ENCODE results near the gene OTX2.

OTX2 gene

GRCh38 chr14:56810147-56810719 is at the start of gene OTX2:
OTX2 (minus strand) TSS chr14:56810479; CDS start chr14:56805456, 5,023 bp downstream.
- DNase-seq (ENCODE audit: low spot score), result no peak

- DNase-seq (ENCODE audit: low spot score), result no peak
Measured at GRCh38 chr14:56858422-56858821, 48.1 kb upstream of the OTX2 start.

GRCh38 chr14:56857216-56857615 is 46.9 kb upstream of the OTX2 start:
- no peak for DNase-seq (ENCODE audit: low spot score)

GRCh38 chr14:56855891-56856461 is 45.7 kb upstream of the OTX2 start:
- no peak for DNase-seq (ENCODE audit: low spot score)

- DNase-seq (ENCODE audit: low spot score), result no peak
Measured at GRCh38 chr14:56854325-56854724, 44.0 kb upstream of the OTX2 start.

- DNase-seq (ENCODE audit: low spot score), result no peak
Measured at GRCh38 chr14:56846970-56847930, 37.0 kb upstream of the OTX2 start.

GRCh38 chr14:56844406-56845002 is 34.2 kb upstream of the OTX2 start:
- DNase-seq (ENCODE audit: low spot score), result no peak

- no peak for DNase-seq (ENCODE audit: low spot score)
Measured at GRCh38 chr14:56841611-56842010, 31.3 kb upstream of the OTX2 start.

- DNase-seq (ENCODE audit: low spot score), result no peak
Measured at GRCh38 chr14:56840221-56840620, 29.9 kb upstream of the OTX2 start.

GRCh38 chr14:56829151-56829550 is 18.9 kb upstream of the OTX2 start:
- no peak for DNase-seq (ENCODE audit: low spot score)

- no peak for DNase-seq (ENCODE audit: low spot score)
Measured at GRCh38 chr14:56826214-56826613, 15.9 kb upstream of the OTX2 start.

- DNase-seq (ENCODE audit: low spot score), result no peak
Measured at GRCh38 chr14:56821805-56822610, 11.7 kb upstream of the OTX2 start.

GRCh38 chr14:56821177-56821576 is 10.9 kb upstream of the OTX2 start:
- DNase-seq (ENCODE audit: low spot score), result no peak

GRCh38 chr14:56817396-56817921 is 7.2 kb upstream of the OTX2 start:
- DNase-seq (ENCODE audit: low spot score), result no peak

GRCh38 chr14:56816574-56817391 is 6.5 kb upstream of the OTX2 start:
- no peak for DNase-seq (ENCODE audit: low spot score)

GRCh38 chr14:56815745-56816144 is 5.5 kb upstream of the OTX2 start:
- no peak for DNase-seq (ENCODE audit: low spot score)

- DNase-seq (ENCODE audit: low spot score), result no peak
Measured at GRCh38 chr14:56814969-56815700, 4.9 kb upstream of the OTX2 start.

- DNase-seq (ENCODE audit: low spot score), result no peak
Measured at GRCh38 chr14:56814519-56814959, 4.3 kb upstream of the OTX2 start.

- no peak for DNase-seq (ENCODE audit: low spot score)
Measured at GRCh38 chr14:56813143-56813551, 2.9 kb upstream of the OTX2 start.

All from CD4-positive, alpha-beta T cell treated with Interleukin-2 at 100 ng/mL for 4 hours (primary cell).